Measurements from ENCODE around the gene FRMD4A.

FRMD4A gene

GRCh38 chr10:14017467-14017866 lies 313.3 kb downstream of the FRMD4A start:
- DNase-seq (ENCODE audit: low spot score): no peak

GRCh38 chr10:14016931-14017333 lies 313.8 kb downstream of the FRMD4A start:
- no peak for DNase-seq (ENCODE audit: low spot score)

GRCh38 chr10:14016011-14016536 lies 314.6 kb downstream of the FRMD4A start:
- DNase-seq (ENCODE audit: low spot score): no peak

- no peak for DNase-seq (ENCODE audit: low spot score)
Measured at GRCh38 chr10:14014423-14014822, 316.3 kb downstream of the FRMD4A start.

- DNase-seq (ENCODE audit: low spot score): no peak
Measured at GRCh38 chr10:14010769-14011574, 319.8 kb downstream of the FRMD4A start.

GRCh38 chr10:14010101-14010558 lies 320.6 kb downstream of the FRMD4A start:
- peak; percentile 51 for DNase-seq (ENCODE audit: low spot score)

GRCh38 chr10:14009371-14010100 lies 321.2 kb downstream of the FRMD4A start:
- peak; percentile 43 for DNase-seq (ENCODE audit: low spot score)

- DNase-seq (ENCODE audit: low spot score): no peak
Measured at GRCh38 chr10:14008740-14009080, 322.0 kb downstream of the FRMD4A start.

GRCh38 chr10:14004536-14004935 lies 326.2 kb downstream of the FRMD4A start:
- DNase-seq (ENCODE audit: low spot score): no peak

- no peak for DNase-seq (ENCODE audit: low spot score)
Measured at GRCh38 chr10:14003517-14004184, 327.1 kb downstream of the FRMD4A start.

- no peak for DNase-seq (ENCODE audit: low spot score)
Measured at GRCh38 chr10:14001298-14002040, 329.3 kb downstream of the FRMD4A start.

- DNase-seq (ENCODE audit: low spot score): no peak
Measured at GRCh38 chr10:13998163-13998835, 332.4 kb downstream of the FRMD4A start.

GRCh38 chr10:13997650-13998049 lies 333.1 kb downstream of the FRMD4A start:
- DNase-seq (ENCODE audit: low spot score): no peak

- DNase-seq (ENCODE audit: low spot score): no peak
Measured at GRCh38 chr10:13994932-13995331, 335.8 kb downstream of the FRMD4A start.

GRCh38 chr10:13993673-13994089 lies 337.0 kb downstream of the FRMD4A start:
- DNase-seq (ENCODE audit: low spot score): no peak

- peak; percentile 39 for DNase-seq (ENCODE audit: low spot score)
Measured at GRCh38 chr10:13993169-13993568, 337.6 kb downstream of the FRMD4A start.

GRCh38 chr10:13991353-13991752 lies 339.4 kb downstream of the FRMD4A start:
- no peak for DNase-seq (ENCODE audit: low spot score)

- peak; percentile 69 for DNase-seq (ENCODE audit: low spot score)
Measured at GRCh38 chr10:13990946-13991345, 339.8 kb downstream of the FRMD4A start.

GRCh38 chr10:13990392-13990805 lies 340.3 kb downstream of the FRMD4A start:
- peak; percentile 31 for DNase-seq (ENCODE audit: low spot score)

- DNase-seq (ENCODE audit: low spot score): no peak
Measured at GRCh38 chr10:13989616-13990015, 341.1 kb downstream of the FRMD4A start.

GRCh38 chr10:13987446-13987845 lies 343.3 kb downstream of the FRMD4A start:
- peak; percentile 62 for DNase-seq (ENCODE audit: low spot score)

All from AG20443 (cell line).